ENCODE results near the gene CEP250.

Gene CEP250, protein sequence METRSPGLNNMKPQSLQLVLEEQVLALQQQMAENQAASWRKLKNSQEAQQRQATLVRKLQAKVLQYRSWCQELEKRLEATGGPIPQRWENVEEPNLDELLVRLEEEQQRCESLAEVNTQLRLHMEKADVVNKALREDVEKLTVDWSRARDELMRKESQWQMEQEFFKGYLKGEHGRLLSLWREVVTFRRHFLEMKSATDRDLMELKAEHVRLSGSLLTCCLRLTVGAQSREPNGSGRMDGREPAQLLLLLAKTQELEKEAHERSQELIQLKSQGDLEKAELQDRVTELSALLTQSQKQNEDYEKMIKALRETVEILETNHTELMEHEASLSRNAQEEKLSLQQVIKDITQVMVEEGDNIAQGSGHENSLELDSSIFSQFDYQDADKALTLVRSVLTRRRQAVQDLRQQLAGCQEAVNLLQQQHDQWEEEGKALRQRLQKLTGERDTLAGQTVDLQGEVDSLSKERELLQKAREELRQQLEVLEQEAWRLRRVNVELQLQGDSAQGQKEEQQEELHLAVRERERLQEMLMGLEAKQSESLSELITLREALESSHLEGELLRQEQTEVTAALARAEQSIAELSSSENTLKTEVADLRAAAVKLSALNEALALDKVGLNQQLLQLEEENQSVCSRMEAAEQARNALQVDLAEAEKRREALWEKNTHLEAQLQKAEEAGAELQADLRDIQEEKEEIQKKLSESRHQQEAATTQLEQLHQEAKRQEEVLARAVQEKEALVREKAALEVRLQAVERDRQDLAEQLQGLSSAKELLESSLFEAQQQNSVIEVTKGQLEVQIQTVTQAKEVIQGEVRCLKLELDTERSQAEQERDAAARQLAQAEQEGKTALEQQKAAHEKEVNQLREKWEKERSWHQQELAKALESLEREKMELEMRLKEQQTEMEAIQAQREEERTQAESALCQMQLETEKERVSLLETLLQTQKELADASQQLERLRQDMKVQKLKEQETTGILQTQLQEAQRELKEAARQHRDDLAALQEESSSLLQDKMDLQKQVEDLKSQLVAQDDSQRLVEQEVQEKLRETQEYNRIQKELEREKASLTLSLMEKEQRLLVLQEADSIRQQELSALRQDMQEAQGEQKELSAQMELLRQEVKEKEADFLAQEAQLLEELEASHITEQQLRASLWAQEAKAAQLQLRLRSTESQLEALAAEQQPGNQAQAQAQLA (N-terminal part only)

GRCh38 chr20:35454881-35455609 lies at the start of gene CEP250:
TSS of gene CEP250 (plus strand) at chr20:35455598. CDS start at chr20:35462368, 6,770 bp downstream.
- no peaks in the 10 kb centered on the region for H3K9me3 Mint-ChIP-seq (ENCODE audit: low read depth)

GRCh38 chr20:35405775-35406174 lies 49.6 kb upstream of the CEP250 start:
- Mint-ChIP-seq H3K27me3 (no peaks in the 10 kb centered on the region), H3K4me3 (no peak overlapping the region), H3K27ac (no peak overlapping the region), H3K9me3 (ENCODE audit: low read depth) (peaks cover 6% of the 10 kb centered on the region), H3K4me1 (ENCODE audit: low read depth) (peaks cover 29% of the 10 kb centered on the region), H3K36me3 (peaks cover 15% of the 10 kb centered on the region)

More at GRCh38 chr20:35454881-35455609, at the start of gene CEP250:
- Mint-ChIP-seq H3K4me3 (peak within 1 kb of the TSS; percentile 91), H3K4me1 (ENCODE audit: low read depth) (peaks cover 22% of the 10 kb centered on the region), H3K36me3 (peaks cover 3% of the 10 kb centered on the region), H3K27me3 (no peaks in the 10 kb centered on the region), H3K27ac (peak within 1 kb of the TSS; percentile 99)

GRCh38 chr20:35408270-35408669 lies 47.1 kb upstream of the CEP250 start:
- Mint-ChIP-seq H3K27me3 (no peaks in the 10 kb centered on the region), H3K36me3 (peaks cover 15% of the 10 kb centered on the region), H3K4me3 (no peak overlapping the region), H3K9me3 (ENCODE audit: low read depth) (peaks cover 6% of the 10 kb centered on the region), H3K4me1 (ENCODE audit: low read depth) (peaks cover 33% of the 10 kb centered on the region), H3K27ac (peak overlapping the region; percentile 22)

DNA sequence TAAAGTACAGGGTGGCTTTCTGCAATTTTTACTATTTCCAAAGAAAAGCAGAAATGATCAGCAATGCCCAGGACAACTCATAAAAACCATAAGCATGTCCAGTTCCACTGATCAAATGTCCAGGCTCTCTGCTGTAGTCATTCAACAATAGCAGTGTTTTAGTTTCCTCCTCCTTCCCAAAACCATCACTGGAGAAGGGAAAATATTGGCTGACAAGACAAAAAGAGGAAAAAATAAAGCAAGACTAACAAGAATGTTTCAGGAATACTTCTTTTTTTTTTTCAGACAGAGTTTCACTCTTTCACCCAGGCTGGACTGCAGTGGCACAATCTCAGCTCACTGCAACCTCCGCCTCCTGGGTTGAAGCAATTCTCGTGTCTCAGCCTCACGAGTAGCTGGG lies 45.9 kb upstream of the CEP250 start:
- peaks cover 15% of the 10 kb centered on the region for H3K36me3 Mint-ChIP-seq
- H3K27me3 Mint-ChIP-seq, result no peaks in the 10 kb centered on the region
- H3K4me3 Mint-ChIP-seq, result no peak overlapping the region

GRCh38 chr20:35410613-35411012 lies 44.8 kb upstream of the CEP250 start:
- Mint-ChIP-seq H3K4me1 (ENCODE audit: low read depth) (peaks cover 24% of the 10 kb centered on the region), H3K4me3 (peak overlapping the region; percentile 99), H3K36me3 (peaks cover 13% of the 10 kb centered on the region), H3K27ac (peak overlapping the region; percentile 98), H3K9me3 (ENCODE audit: low read depth) (peaks cover 6% of the 10 kb centered on the region), H3K27me3 (no peaks in the 10 kb centered on the region)

More for the DNA sequence above, 45.9 kb upstream of the CEP250 start:
- Mint-ChIP-seq H3K27ac (no peak overlapping the region), H3K4me1 (ENCODE audit: low read depth) (peaks cover 32% of the 10 kb centered on the region), H3K9me3 (ENCODE audit: low read depth) (peaks cover 6% of the 10 kb centered on the region)

- no peaks in the 10 kb centered on the region for H3K36me3 Mint-ChIP-seq
- no peak overlapping the region for H3K4me3 Mint-ChIP-seq
- no peaks in the 10 kb centered on the region for H3K4me1 Mint-ChIP-seq (ENCODE audit: low read depth)
- H3K27ac Mint-ChIP-seq, result no peak overlapping the region
- H3K9me3 Mint-ChIP-seq (ENCODE audit: low read depth), result no peaks in the 10 kb centered on the region
- peaks cover 3% of the 10 kb centered on the region for H3K27me3 Mint-ChIP-seq
These were observed 34.1 kb upstream of the CEP250 start for GRCh38 chr20:35421322-35421721.

DNA sequence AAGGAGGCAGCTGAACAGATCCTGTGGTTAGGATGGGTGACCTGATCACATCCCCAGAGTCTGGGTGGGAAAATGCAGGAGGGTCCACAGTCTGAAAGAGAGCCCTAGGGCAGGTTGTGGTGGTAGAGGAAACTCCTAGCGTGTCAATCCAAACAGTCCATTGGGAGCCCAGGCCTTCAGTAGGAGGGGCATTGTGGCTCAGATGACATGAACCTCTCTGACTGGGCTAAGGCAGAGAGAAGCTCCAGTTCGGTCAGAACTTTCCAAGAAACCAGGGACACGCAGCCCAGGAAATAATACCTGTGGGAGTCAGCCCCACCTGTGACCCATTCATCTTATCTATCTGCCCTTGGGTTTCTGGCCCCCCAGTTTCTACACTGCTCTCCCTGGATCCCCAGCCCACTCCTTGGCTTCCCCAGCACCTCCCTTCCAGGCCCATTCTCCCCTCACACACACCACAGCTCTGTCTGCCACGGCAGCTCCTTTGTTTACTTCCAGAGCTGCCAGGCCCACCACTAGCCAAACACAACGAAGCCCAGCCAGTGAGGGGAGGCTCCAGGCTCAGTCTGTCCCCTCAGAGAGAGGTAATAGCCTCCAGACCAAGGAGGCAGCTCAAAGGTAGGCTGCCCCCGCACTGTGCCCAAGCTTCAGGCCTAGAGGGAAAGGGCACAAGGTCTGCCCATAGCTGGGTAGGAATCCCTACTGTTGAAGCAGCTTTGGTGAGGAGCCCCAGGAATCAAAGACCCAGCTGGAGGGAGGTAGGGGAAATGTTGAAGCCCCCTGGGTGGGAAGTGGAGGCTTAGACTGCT lies 23.6 kb upstream of the CEP250 start:
- Mint-ChIP-seq H3K36me3 (no peaks in the 10 kb centered on the region), H3K4me3 (no peak overlapping the region), H3K27me3 (no peaks in the 10 kb centered on the region), H3K27ac (no peak overlapping the region), H3K4me1 (ENCODE audit: low read depth) (no peaks in the 10 kb centered on the region), H3K9me3 (ENCODE audit: low read depth) (no peaks in the 10 kb centered on the region)

DNA sequence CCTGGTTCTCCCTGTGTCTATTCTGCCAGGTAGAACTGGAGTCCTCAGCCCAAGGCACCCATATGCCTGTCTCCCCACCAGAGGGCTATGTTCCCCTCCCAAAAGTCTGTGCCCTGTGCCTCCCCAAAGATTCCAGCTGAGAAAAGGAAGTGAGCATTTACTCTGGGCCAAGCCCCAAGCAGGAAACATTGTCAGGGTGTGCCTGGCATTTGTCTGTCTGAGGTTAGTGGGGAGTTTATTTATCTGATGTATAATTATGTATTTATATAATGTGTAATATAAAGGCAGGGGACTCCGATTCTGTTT lies 23.0 kb upstream of the CEP250 start:
- Mint-ChIP-seq H3K27ac (no peak overlapping the region), H3K9me3 (ENCODE audit: low read depth) (no peaks in the 10 kb centered on the region), H3K27me3 (no peaks in the 10 kb centered on the region), H3K4me1 (ENCODE audit: low read depth) (no peaks in the 10 kb centered on the region), H3K4me3 (no peak overlapping the region), H3K36me3 (no peaks in the 10 kb centered on the region)

- Mint-ChIP-seq H3K4me3 (no peak overlapping the region), H3K27me3 (no peaks in the 10 kb centered on the region), H3K27ac (no peak overlapping the region), H3K36me3 (no peaks in the 10 kb centered on the region), H3K4me1 (ENCODE audit: low read depth) (no peaks in the 10 kb centered on the region), H3K9me3 (ENCODE audit: low read depth) (no peaks in the 10 kb centered on the region)
These were observed 22.1 kb upstream of the CEP250 start for GRCh38 chr20:35433337-35433736.

- Mint-ChIP-seq H3K9me3 (ENCODE audit: low read depth) (no peaks in the 10 kb centered on the region), H3K36me3 (no peaks in the 10 kb centered on the region), H3K27me3 (no peaks in the 10 kb centered on the region), H3K4me1 (ENCODE audit: low read depth) (no peaks in the 10 kb centered on the region), H3K27ac (no peak overlapping the region), H3K4me3 (no peak overlapping the region)
These were observed 21.1 kb upstream of the CEP250 start for GRCh38 chr20:35434085-35435005.

DNA sequence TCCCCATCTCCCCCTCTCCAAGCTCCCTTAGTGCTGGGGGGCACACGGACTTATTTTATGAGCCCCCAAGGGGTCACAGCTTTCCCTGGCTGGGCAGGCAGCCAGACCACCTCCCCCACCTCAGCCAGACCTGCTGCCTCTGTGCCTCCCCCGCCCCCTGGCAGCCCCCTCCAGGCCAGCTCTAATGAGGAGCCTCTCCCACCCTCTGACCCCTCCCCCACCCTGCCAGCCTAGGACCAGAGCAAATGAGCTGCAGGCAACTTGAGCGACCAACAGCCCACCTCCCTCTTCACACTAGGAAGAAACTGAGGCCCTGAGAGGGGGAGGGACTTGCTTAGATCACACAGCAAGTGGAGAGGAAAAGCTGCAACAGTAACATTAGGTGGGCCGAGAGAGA lies 19.2 kb upstream of the CEP250 start:
- H3K9me3 Mint-ChIP-seq (ENCODE audit: low read depth), result no peaks in the 10 kb centered on the region
- H3K27ac Mint-ChIP-seq, result no peak overlapping the region
- H3K4me3 Mint-ChIP-seq, result no peak overlapping the region
- no peaks in the 10 kb centered on the region for H3K4me1 Mint-ChIP-seq (ENCODE audit: low read depth)
- H3K27me3 Mint-ChIP-seq, result no peaks in the 10 kb centered on the region
- no peaks in the 10 kb centered on the region for H3K36me3 Mint-ChIP-seq

DNA sequence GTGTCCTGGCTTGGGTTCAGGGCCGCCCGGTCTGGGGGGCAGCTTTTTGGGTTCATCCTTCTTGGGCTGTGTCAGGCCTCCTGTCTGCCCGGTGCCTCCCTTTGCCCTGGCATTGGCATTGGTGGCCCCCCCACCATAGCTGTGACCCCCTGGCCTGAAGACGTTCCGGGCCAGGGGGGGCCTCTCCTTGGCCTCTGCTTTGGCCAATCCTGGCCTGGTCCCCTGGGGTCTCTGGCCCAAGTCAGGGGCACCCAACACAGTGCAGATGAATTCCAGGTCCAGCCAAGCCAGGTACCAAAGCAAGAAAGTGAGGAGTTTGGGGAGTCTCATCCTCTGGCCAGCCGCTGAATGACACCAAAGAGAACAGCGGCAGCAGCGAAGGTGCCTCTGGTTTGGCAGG lies 17.8 kb upstream of the CEP250 start:
- Mint-ChIP-seq H3K27me3 (no peaks in the 10 kb centered on the region), H3K4me1 (ENCODE audit: low read depth) (no peaks in the 10 kb centered on the region), H3K27ac (no peak overlapping the region), H3K4me3 (no peak overlapping the region), H3K36me3 (no peaks in the 10 kb centered on the region), H3K9me3 (ENCODE audit: low read depth) (no peaks in the 10 kb centered on the region)

GRCh38 chr20:35443003-35443402 lies 12.4 kb upstream of the CEP250 start:
- Mint-ChIP-seq H3K4me1 (ENCODE audit: low read depth) (peaks cover 5% of the 10 kb centered on the region), H3K4me3 (no peak overlapping the region), H3K27me3 (peaks cover 5% of the 10 kb centered on the region), H3K36me3 (no peaks in the 10 kb centered on the region), H3K9me3 (ENCODE audit: low read depth) (no peaks in the 10 kb centered on the region), H3K27ac (no peak overlapping the region)
